HG03520 (cell line): ENCODE measurements around the gene SBK2.

ENCODE experiments used
- ATAC-seq: cut with Tn5 transposase; IDR thresholded peaks from one replicate; pipeline ENCODE4 v1.9.1; 2021; ENCODE audit warnings: mild to moderate bottlenecking, moderate library complexity; ENCODE audit not compliant: unreplicated experiment

Gene SBK2

GRCh38 chr19:55559684-55560083, 22.8 kb upstream of the SBK2 start:
- no peak for ATAC-seq

- no peak for ATAC-seq
These were observed 17.8 kb upstream of the SBK2 start for GRCh38 chr19:55554741-55555152.

- no peak for ATAC-seq
These were observed 17.4 kb upstream of the SBK2 start for GRCh38 chr19:55554302-55554701.

- no peak for ATAC-seq
These were observed 16.6 kb upstream of the SBK2 start for GRCh38 chr19:55553217-55554182.

- ATAC-seq, result no peak
These were observed 15.7 kb upstream of the SBK2 start for GRCh38 chr19:55552620-55553019.

GRCh38 chr19:55552206-55552605, 15.3 kb upstream of the SBK2 start:
- no peak for ATAC-seq

GRCh38 chr19:55550321-55550650, 13.4 kb upstream of the SBK2 start:
- ATAC-seq, result no peak

GRCh38 chr19:55549500-55550320, 12.8 kb upstream of the SBK2 start:
- ATAC-seq, result no peak

GRCh38 chr19:55546822-55547614, 10.1 kb upstream of the SBK2 start:
- no peak for ATAC-seq

GRCh38 chr19:55546011-55546410, 9.1 kb upstream of the SBK2 start:
- no peak for ATAC-seq

GRCh38 chr19:55545443-55545842, 8.5 kb upstream of the SBK2 start, which contains the start of gene SBK3:
Gene SBK3 (minus strand): TSS chr19:55545543. CDS start chr19:55545543, 0 bp downstream.
- no peak for ATAC-seq

GRCh38 chr19:55544776-55545439, 8.0 kb upstream of the SBK2 start:
- no peak for ATAC-seq

- no peak for ATAC-seq
These were observed 7.1 kb upstream of the SBK2 start for GRCh38 chr19:55544014-55544413.

GRCh38 chr19:55543567-55543966, 6.6 kb upstream of the SBK2 start:
- no peak for ATAC-seq

GRCh38 chr19:55542292-55542855, 5.4 kb upstream of the SBK2 start:
- ATAC-seq, result no peak

- no peak for ATAC-seq
These were observed 4.2 kb upstream of the SBK2 start for GRCh38 chr19:55541091-55541490.

- no peak for ATAC-seq
These were observed 3.7 kb upstream of the SBK2 start for GRCh38 chr19:55540619-55541018.

- no peak for ATAC-seq
These were observed 2.4 kb upstream of the SBK2 start for GRCh38 chr19:55539090-55539984.

GRCh38 chr19:55538132-55538531, 1.2 kb upstream of the SBK2 start:
- ATAC-seq, result no peak
